GM19372 (cell line): ENCODE data around the gene SMYD3.
"Not testable (repeated sequence)": the region's sequence is repeated elsewhere in the genome, so short reads cannot be mapped to it uniquely, and the experiment has no call there.

Source experiments
- ATAC-seq: cut with Tn5 transposase; IDR thresholded peaks from one replicate; pipeline ENCODE4 v1.9.1; 2021; ENCODE audit warnings: mild to moderate bottlenecking, low read depth, moderate library complexity; ENCODE audit not compliant: unreplicated experiment

The SMYD3 gene

DNA sequence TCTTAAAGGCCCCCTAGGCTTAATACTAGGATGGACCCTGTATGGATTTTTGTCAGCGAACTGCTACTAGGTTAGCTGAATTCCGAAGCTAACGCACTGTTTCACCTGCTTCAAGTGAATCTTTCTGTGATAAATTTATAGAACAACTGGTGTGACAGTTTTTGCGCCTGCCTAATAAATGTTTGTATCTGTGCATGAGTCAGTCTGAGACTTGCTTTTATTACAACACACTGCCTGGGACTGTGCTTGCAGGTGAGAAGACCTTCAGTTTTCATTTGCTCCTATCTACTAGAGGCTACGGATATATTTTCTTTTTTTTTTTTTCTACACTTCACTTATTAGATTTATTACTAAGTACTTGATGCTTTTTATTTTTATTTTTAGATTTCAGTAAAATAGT lies 420.9 kb downstream of the SMYD3 start:
- ATAC-seq, result no peak

DNA sequence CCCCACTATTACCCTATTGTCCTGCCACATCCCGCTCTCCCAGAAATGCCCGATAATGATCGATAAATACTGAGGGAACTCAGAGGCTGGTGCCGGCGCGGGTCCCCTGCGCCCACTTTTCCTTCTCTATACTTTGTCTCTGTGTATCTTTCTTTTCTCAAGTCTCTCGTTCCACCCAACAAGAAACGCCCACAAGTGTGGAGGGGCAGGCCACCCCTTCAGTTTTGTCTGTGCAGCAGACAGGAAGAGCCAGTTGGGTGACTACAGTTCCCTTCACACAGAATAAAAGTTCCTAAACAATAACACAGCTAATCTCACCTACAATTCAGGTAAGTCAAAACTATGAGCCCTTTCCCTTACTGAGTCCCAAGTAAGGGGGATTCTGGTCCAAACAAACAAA lies 423.7 kb downstream of the SMYD3 start:
- no peak for ATAC-seq

DNA sequence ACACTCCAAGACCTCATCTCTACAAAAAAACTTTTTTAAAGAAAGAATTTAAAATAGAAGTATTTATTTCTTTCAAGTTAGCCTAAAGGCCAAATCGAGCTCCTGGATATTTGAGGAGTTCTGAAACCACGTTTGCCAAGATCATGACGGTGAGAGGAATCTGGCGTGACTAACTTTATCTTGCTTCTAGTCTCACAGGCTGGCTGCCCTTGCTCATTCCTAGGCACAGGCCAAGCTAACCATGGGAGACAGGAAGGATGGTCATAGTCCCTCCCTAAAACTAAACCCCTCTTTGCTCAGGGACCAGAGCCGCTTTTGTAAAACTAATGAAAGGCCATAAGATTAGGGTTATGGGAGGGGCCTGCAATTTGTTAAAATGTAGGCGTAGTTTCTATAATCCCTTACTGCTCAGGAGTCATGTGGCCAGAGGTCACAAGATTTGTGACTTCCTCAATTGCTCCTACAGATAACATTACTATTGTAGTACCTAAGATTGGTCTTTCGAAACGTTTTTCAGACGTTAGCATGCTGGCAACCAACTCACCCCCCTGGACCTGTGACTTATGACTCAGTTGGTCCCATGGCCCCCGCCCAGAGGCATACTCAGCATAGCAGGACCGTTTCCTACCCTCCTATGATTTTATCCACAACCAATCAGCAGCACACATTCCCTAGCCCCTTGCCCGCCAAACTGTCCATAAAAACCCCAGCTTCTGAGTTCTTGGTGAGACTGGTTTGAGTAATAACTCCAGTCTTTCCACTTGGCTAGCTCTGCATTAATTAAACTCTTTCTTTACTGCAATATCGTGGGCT lies 425.0 kb downstream of the SMYD3 start:
- no peak for ATAC-seq

DNA sequence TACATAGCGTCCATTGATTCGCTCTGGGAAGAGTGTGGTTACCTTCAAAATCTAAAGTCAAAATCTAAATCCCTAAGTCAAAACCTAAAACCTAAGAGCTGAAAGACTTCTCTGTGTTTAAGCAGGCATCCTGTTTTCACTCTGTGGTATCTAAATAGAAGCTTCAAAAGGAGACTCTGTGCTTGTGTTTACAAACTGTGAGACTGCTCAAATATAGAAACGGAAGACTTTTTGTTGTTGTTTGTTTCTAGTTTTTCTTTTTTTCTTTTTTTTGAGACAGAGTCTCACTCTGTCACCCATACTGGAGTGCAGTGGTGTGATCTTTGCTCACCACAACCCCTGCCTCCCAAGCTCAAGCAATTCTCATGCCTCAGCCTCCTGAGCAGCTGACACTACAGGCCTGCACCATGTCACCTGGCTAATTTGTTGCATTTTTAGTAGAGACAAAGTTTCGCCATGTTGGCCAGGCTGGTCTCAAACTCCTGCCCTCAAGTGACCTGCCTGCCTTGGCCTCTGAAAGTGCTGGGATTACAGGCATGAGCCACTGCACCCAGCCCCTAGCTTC lies 425.9 kb downstream of the SMYD3 start:
- ATAC-seq, result no peak

DNA sequence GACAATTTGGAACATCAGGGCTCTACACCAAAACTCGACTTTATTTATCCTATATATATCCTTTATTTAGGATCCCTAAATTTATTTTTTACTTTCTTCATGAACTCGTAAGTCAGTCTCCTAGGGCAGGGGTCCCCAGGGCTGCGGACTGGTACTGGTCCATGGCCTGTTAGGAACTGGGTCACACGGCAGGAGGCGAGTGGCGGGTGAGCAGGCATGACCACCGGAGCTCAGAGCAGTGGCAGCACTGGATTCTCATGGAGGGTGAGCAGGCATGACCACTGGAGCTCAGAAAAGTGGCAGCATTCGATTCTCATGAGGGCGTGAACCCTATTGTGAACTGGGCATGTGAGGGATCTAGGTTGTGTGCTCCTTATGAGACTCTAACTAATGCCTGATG lies 427.0 kb downstream of the SMYD3 start:
- no peak for ATAC-seq

DNA sequence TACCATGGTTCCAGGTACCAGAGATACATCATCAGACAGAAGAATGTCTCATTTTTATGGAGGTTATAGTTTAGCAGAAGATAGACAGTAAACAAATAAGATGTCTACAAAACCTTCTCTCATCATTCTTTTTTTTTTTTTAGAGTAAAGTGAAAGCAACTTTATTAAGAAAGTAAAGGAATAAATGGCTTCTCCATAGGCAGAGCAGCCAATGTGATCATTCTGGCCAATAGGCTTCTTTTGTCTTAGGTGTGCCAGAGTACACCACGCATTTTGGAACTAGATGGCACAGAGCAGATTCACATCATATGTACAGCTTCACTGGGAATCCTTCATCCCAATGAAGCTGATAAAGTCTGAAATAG lies 428.2 kb downstream of the SMYD3 start:
- ATAC-seq, result no peak

DNA sequence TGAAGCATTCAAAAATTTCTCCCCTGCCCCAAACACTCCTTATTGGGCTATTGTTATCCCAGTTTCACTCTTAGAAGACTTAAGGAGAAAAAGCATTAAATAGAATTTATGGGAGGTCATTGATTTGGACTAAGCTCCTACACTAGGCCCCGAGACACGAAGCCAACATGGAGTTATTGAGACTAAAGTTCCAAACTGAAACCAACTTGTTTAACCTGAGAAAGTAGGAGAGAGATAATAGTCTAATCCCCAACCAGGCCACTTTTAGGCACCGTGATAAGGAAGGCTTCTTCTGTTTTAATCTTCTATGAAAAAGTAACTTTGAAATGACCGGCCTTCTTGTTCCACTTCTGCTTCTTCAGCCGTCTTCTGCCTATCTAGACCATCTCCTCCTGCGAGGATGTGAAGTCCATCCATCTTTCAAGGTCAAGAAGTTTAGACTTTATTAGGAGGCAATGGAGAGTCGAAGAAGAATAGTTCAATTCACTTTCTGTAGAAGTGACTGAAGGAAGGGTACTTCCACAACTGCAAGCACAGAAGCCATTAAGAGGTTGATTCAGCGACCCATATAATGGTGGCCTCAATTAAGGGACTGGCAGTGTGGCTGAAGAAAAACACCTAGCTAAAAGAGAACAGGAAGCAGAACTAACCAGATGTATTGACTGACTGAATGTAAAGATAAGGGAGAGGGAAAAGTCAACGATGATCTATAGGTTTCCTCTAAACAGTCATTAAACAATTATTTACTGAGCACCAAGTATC lies 428.8 kb downstream of the SMYD3 start:
- ATAC-seq, result no peak

DNA sequence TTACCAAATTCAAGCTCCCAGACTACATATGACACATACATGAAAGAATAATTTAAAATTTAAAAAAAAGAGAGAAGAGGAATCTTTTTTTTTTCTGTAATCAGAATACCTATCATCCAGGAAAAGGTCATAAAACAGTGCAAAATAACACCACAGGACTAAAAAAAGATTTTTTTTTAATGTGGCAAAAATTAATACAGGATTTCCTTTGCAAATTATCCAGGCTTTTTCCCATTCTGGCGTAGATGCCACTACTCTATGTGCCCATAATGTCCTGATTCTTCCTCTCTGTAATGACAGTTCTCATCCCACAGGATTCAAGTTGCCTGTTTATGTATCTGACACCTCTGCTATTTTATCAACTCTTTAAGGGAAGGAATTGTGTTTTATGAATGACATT lies 429.6 kb downstream of the SMYD3 start:
- ATAC-seq, result no peak

DNA sequence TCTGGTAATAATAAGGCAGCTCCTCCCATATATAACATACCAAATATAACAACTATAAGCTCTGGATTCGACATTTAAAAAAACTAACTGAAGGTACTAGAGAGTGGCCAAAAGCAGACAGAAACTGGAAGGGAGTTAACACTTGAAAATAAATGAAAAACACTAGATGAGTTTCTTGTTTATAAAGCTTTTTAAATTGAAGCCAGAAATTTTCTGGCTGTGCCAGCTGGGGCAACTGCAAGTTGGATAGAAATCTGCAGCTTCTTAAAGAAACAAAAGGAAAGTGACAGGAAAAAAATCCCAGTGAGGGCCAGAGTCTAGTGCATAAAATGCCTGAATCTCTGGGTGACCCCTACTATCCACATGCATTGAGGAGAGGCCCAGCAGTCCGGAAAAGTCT lies 432.7 kb downstream of the SMYD3 start:
- ATAC-seq, result no peak

DNA sequence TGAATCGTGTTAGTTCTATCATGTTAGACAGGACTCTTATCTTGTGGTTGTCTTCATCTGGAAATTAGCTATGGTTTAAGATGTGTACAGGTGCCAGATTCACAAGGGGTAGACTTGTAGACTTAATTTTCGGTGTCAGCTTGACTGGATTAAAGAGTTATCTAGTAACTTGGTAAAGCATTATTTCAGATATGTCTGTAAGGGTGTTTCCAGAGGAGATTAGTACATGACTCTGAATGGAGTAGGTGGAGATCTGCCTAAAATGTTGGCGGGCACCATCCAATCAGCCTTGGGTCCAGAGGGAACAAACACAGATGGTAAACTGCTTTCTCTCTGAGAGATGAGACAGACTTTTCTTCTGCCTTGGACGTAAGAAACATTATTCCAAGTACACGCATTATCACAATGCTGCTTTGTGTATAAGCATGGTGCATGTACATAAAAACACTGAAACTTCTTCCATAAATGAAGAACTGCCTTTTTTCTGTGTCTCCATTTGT lies 434.6 kb downstream of the SMYD3 start:
- ATAC-seq, result no peak

DNA sequence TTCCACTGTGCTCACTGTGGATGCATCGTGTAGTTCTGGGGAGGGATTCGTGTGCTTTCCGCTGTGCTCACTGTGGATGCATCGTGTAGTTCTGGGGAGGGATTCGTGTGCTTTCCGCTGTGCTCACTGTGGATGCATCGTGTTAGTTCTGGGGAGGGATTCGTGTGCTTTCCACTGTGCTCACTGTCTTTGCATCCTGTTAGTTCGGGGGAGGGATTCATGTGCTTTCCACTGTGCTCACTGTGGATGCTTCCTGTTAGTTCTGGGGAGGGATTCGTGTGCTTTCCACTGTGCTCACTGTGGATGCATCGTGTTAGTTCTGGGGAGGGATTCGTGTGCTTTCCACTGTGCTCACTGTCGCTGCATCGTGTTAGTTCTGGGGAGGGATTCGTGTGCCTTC lies 435.1 kb downstream of the SMYD3 start:
- ATAC-seq, result not testable (repeated sequence)

DNA sequence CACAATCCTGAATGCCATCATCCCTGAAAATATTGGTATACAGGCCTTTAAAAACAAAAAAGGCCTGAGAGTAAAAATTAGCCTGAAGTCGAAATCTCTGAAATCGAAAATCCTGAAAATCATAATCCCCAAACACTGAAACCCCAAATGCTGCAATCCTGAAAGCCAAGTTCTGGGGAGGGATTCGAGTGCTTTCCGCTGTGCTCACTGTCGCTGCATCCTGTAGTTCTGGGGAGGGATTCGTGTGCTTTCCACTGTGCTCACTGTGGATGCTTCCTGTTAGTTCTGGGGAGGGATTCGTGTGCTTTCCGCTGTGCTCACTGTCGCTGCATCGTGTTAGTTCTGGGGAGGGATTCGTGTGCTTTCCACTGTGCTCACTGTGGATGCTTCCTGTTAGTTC lies 435.5 kb downstream of the SMYD3 start:
- not testable (repeated sequence) for ATAC-seq

DNA sequence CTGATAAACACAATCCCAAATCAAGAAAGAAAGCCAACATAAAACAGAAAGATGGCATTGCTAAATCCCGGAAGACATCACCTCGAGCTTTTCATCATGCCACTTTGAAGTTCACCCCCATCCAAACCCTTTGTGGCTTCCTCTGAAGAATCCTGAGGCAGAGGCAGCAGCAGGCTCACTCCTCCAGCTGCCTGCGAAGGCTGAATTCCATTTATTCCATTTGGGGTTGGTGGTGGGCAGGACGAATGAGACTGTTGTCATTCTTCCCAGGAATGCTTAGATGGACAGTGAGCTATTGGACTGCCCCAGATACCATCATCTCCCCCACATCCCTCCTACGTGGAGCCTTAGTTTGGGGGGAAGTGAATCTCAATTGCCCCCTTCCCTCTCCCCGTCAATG lies 437.5 kb downstream of the SMYD3 start:
- ATAC-seq, result no peak

DNA sequence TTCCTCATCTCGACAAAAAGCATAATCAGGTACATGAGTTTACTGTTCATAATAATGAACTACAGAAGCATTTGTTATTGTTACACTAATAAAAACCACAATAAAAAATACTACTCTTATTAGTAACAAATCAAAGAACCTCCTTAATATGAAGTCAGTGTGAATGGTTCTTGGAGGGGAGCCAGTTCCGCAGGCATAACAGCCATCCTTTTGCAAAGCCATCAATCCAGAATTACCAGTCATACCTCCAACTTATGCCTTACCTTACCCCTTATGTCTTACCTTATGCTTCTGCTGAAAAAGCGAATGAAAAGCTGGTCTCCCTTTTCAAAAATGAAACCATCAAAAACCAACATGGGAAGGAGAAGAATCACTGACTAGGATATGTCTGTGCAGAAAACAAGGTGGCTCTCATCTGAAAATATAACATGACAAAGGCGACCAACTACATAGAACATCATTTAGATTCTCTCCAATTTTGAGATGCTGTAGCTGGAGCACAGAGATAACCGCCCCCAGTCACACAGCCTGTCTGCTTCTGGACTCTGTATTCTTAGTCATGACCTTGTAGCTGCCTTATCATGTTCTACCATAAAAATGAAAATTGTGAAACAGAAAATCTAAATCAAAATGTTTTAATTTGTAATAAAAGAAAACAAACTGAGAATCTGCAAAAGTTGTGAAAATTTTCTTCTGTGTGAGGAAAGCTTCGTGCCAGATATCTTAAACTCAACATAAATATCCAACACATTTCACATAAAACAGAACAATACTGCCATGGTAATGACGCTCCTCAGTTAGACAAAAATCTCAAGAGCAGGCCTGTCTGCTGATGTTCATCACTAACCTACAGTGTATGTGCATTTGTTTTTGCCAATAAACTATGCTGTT lies 438.2 kb downstream of the SMYD3 start:
- no peak for ATAC-seq

DNA sequence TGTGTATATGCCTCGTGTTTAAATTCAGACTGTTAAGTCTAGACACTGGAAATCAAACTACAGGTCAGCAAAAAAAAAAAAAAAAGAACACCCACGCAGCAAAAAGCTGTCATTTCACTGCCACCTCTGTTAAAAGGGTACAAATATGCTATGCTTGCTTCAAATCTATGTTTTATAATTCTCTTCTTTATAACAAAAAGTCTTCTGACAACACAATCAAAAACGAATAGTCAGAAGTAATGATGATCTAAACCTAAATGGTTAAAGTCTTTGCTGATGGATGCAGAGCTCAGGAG lies 438.9 kb downstream of the SMYD3 start:
- ATAC-seq, result no peak

DNA sequence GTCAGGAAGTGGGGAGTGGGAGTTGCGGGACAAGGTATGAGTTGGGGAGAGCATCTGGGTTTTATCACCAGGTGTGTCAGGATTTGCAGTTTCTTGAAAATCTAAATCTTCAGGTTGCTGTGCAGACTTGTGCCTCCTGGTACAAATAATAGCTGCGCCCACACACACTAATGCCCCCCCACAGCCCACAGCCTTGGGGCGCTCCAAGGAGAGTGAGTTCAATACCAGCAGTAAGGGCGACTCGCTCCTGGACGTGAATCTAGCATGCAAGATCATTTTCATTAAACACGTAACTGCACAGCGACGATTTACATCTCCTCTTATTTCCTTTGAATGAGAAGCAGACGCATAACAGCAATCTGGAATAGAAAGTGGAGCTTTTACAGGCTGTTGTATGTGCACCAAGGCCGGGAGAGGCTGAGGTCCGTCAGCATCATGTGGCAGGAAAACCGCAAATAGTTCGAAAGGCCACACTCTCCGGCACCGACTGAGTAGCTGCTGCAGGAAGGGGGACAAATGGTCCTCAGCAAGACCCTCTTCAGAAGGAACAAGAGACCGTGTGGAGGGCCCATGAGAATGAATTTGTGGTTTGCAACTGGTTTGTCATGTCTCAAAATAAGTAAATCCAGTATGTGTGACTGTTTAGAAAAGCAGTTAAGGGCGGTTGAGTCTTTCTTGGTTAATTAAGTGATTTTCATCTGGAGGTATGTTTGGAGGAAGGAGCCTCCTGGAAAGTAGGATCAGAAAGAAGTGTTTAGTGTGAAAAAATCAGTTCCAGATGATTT lies 439.5 kb downstream of the SMYD3 start:
- ATAC-seq, result no peak

DNA sequence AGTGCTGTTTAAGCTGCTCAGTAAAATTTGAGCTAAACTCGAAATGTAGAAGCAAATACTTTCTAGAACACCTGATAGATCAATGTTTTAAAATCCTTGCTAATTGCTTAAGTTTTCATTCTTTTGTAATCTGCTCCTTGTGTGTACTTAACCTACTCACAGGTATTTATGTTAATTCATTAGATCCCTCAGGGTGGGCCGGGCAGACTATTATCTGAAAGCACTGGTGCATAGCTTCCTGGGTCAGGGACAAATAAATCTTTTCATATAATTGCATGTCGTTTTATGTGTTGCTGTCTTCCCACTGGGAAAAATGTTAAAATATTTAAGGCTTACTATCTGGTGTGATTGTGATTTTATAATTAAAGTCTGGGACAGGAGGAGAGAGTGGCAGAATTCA lies 440.5 kb downstream of the SMYD3 start:
- ATAC-seq, result no peak

DNA sequence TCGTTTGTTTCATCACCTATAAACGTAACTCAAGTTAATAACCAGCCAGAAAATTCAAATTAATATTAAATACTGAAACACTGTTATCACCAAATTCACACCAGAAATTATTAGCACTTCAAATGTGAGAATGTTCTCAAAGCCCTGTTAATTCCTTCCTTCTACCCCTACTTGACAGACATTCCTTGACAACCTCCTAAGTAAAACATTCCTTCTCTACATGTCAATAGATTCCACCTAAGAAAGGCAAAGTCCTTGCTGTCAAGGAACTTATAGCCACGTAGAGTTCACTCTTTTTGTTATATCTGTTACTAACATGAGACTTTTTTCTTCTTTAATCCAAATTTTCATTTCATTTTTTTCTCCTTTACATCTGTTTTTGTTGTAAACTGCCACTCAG lies 441.5 kb downstream of the SMYD3 start:
- no peak for ATAC-seq

DNA sequence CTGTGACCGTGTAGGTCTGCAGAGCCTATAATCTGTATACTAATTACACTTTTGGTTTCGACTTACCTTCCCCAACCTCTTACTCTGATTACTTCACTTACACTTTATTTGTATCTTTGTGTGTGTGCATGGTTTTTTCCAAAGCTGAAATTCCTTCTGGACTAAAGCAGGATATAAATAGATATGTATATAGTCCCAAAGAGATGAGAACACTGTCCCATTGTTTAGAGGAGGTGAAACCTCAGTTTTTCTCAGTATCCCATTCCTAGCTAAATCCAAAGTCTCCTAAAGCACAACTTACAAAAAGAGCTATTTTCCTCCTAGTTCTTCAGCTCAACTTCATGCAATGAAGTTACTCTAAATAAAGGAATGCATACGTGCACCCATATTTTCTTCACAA lies 442.2 kb downstream of the SMYD3 start:
- ATAC-seq, result no peak

DNA sequence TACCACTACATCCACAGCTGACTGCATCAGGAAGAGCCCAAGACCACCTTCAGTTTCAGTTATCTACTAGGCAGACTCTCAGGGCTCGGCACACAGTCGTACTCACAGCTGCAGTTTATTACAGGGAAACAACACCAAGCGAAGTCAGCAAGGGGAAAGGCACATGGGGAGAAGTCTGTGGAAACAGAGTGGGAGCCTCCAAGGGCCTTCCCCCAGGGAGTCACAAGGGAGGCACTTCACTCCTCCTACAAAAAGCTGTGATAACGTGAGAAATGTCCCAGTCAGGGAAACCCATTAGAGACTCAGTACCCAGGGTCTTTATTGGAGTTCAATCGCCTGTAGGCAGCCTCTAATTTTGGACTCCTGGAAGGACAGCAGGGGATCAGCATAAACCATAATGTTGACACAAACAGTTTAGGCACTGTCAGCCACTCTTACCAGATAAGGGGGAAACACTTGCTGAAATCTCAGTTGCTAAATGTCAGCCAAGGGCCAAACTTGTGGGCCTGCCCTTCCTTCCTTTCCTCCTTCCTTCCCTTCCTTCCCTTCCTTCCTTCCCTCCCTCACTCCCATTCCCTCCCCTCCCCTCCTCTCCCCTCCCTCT lies 444.0 kb downstream of the SMYD3 start:
- no peak for ATAC-seq
